NK-92 (cell line): ENCODE measurements around the gene ICA1L.

Experiments
- DNase-seq: peaks from one replicate; lab custom pipeline; 2025; ENCODE audit not compliant: unreplicated experiment; lab: John Stamatoyannopoulos, UW

Gene ICA1L

DNA sequence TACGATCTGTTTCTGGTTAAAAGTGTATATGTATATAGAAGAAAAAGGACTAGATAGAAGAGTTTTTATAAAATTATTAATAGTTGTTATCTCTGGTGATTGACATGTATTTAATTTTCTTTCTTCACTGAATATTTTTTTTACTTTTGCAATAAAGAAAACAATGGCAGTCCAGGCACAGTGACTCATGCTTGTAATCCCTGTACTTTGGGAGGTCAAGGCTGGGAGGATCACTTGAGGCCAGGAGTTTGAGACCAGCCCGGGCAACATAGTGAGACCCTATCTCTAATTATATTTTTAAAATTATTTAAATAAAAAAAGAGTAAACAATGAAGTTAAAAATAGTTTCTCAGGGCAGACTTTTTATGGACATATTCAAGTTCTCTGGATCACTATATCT, 122.1 kb downstream of the ICA1L start:
- no peak for DNase-seq

GRCh38 chr2:202743613-202744012, 128.0 kb downstream of the ICA1L start:
- DNase-seq, result no peak

DNA sequence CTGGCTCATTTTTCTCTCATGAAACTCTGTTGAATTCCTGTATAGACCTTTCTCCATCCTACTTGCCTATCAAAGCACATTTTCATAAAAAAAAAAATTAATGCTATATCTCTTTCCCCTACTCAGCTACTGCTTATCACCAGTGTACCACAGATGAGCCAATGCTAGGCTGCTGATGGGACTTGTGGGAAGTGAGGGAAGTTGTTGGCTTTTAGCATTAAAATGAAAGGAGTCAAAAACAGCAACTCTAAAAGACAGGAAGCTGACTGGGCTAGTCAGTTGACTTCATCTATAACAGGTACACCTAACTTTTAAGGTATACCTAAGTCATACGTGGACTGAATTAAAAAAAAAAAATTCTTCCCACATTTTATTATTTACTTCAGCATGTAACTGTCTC, 134.7 kb downstream of the ICA1L start:
- no peak for DNase-seq

DNA sequence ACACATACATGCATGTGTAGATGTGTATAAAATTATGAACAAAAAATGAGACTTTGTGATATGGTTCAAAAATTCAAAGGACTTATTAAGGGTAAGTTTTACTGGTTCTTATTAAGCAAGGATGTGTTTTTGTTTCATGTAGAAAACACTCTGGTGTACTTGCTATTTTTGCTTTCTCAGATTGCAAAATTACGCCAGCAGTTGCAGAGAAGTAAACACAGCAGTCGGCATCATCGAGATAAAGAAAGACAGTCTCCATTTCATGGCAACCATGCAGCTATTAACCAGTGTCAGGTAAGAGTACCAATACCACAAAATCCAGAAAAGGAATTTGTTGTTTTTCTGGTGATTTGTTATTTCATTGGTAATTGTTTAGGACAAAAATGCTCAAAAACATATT, 145.5 kb downstream of the ICA1L start:
- DNase-seq, result no peak

- DNase-seq, result no peak
These were observed 147.8 kb downstream of the ICA1L start for GRCh38 chr2:202723746-202724145.
